ENCODE results near the gene PSMG4. TPM values are rescaled to one million over a fixed set of nuclear protein-coding genes. Genes with fewer than 3 reads are reported as not detected.

The PSMG4 gene
- total RNA-seq, 2 donors from 2014 or later: 10.0 to 21.6 TPM

DNA sequence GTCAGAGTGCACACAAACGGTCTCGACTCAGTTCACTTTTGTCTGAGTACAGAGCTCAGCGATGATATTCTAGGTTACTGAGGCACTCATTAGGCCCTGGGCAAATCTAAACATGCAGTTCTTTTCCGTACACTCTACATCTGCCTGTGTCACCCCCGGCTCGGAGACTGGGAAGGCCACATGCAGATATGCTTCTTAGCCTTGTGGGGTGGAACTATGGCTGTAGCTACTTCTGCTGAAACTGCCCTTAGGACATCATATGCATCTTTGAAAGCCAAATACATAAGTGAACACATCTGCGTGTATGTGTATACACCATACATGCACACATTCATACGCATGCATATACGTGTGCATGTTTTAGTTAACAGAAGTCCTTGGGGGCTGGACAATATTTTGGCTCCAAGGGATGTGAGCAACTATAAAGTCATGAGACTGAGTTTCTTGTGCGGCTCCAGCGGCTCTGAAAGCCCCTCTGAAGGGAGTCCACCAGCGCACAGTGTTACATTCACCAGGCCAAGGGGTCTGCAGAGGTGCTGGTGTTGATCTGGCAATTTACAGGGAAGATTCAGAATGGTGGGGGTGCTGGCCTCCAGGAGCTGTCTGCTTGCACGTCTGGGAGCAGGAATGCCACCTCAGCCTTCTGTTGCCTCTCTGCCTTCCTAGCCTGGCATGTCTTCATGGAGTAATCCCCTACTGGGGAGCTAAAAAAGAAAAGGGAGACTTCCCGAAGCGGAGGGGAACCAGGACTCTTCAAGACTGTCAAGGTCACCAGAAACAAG lies 31.6 kb downstream of the PSMG4 start:
- H3K36me3 ChIP-seq: no peaks in the 10 kb centered on the region
- H3K4me3 ChIP-seq: no peak overlapping the region
- intact Hi-C loops (cut with DNase I): no loop called here
- H3K4me1 ChIP-seq: no peaks in the 10 kb centered on the region
- no peaks in the 10 kb centered on the region for H3K27me3 ChIP-seq
- no peaks in the 10 kb centered on the region for H3K9me3 ChIP-seq
- no peak overlapping the region for H3K9ac ChIP-seq (ENCODE audit: low read depth in 2 of 2, low read length in 2 of 2)
- no peak for TF ChIP-seq CTCF (IDR thresholded peaks at IDR 0.05)
- no peak for DNase-seq
- H3K27ac ChIP-seq: no peak overlapping the region

DNA sequence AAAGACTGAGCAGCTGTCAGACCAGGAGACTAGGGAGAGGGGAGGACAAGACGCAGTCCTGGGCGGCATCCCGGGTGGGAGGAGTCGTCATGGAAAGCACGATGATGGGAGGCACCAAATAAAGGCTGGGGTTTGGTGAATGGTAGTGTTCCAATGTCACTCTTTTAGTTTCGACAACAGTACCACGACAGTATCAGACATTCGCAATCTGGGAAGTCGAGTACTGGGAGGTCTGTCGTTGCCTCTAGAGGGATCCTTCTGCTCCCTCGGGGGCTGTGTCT lies 32.1 kb downstream of the PSMG4 start:
- H3K9me3 ChIP-seq: no peaks in the 10 kb centered on the region
- H3K27me3 ChIP-seq: no peaks in the 10 kb centered on the region
- no peak for DNase-seq
- no peak overlapping the region for H3K27ac ChIP-seq
- no peaks in the 10 kb centered on the region for H3K4me1 ChIP-seq
- H3K9ac ChIP-seq (ENCODE audit: low read depth in 2 of 2, low read length in 2 of 2): no peak overlapping the region
- TF ChIP-seq CTCF (IDR thresholded peaks at IDR 0.05): no peak
- no peaks in the 10 kb centered on the region for H3K36me3 ChIP-seq
- no peak overlapping the region for H3K4me3 ChIP-seq
- intact Hi-C loops (cut with DNase I): no loop called here

DNA sequence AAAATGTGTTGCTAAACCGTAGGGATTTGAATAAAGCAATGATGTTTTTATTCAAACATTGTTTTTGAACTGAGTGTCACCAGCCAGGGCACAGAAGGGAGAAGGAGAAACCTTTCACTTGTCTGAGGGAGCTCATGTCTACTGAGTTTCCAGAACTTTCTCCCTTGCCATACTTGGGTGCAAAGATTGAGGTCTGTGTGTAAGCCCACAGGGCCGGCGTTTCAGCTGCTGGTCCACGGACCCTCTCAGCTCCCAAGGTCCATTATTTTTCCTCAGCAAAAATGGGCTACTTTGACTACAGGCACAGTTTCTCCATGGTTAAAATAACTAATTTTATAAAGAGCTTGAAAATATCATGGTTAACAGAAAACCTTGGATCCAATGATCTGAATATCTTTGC lies 32.6 kb downstream of the PSMG4 start:
- intact Hi-C loops (cut with DNase I): no loop called here
- no peak for DNase-seq
- H3K36me3 ChIP-seq: no peaks in the 10 kb centered on the region

GRCh38 chr6:3291987-3292386 lies 33.2 kb downstream of the PSMG4 start:
- no peak for TF ChIP-seq CTCF (IDR thresholded peaks at IDR 0.05)
- H3K36me3 ChIP-seq: no peaks in the 10 kb centered on the region
- no peak overlapping the region for H3K27ac ChIP-seq
- DNase-seq: no peak
- H3K4me1 ChIP-seq: no peaks in the 10 kb centered on the region
- no peaks in the 10 kb centered on the region for H3K27me3 ChIP-seq
- intact Hi-C loops (cut with DNase I): no loop called here
- no peak overlapping the region for H3K4me3 ChIP-seq
- H3K9ac ChIP-seq (ENCODE audit: low read depth in 2 of 2, low read length in 2 of 2): no peak overlapping the region
- no peaks in the 10 kb centered on the region for H3K9me3 ChIP-seq

More for the DNA sequence above, 32.6 kb downstream of the PSMG4 start:
- Histone ChIP-seq H3K4me3 (no peak overlapping the region), H3K27ac (no peak overlapping the region), H3K9me3 (no peaks in the 10 kb centered on the region), H3K4me1 (no peaks in the 10 kb centered on the region), H3K27me3 (no peaks in the 10 kb centered on the region), H3K9ac (ENCODE audit: low read depth in 2 of 2, low read length in 2 of 2) (no peak overlapping the region)
- no peak for TF ChIP-seq CTCF (IDR thresholded peaks at IDR 0.05)

- TF ChIP-seq CTCF (IDR thresholded peaks at IDR 0.05): no peak
- intact Hi-C loops (cut with DNase I): no loop called here
- Histone ChIP-seq H3K27me3 (no peaks in the 10 kb centered on the region), H3K4me1 (no peaks in the 10 kb centered on the region), H3K4me3 (no peak overlapping the region), H3K9me3 (no peaks in the 10 kb centered on the region), H3K9ac (ENCODE audit: low read depth in 2 of 2, low read length in 2 of 2) (no peak overlapping the region), H3K36me3 (no peaks in the 10 kb centered on the region), H3K27ac (no peak overlapping the region)
- DNase-seq: no peak
Observed at GRCh38 chr6:3292431-3293197, 33.9 kb downstream of the PSMG4 start.
